HG03558 (cell line): Measurements from ENCODE around the gene DCAF8L2.
"Not testable (repeated sequence)": the region's sequence is repeated elsewhere in the genome, so short reads cannot be mapped to it uniquely, and the experiment has no call there.

Experiments
- ATAC-seq: cut with Tn5 transposase; IDR thresholded peaks from one replicate; pipeline ENCODE4 v1.9.1; 2021; ENCODE audit warnings: moderate number of reproducible peaks; ENCODE audit not compliant: unreplicated experiment; ENCODE audit errors: extremely low read depth

The DCAF8L2 gene

DNA sequence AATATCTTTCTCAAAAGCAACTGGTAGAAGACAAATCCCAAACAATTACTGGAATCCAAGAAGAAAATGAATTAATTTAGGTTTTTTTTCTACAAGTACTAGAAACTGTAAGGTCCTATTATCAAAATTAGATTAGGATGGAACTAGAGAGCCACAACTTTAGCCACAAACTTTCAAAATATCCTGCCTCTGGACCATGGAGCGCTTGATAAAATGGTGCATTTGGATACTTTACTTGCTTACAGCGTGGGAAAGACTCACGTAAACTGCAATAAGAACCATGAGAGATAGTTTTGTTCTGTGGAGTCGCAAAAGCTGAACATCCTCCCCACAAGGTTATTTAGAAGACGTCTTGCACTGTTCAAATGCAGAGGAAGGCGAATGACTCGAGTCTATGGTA, at the start of gene DCAF8L2:
DCAF8L2 (plus strand) TSS at position 301 of the 400 bp plus-strand sequence. CDS start 156,552 bp downstream, outside the sequence.
- ATAC-seq = no peak

DNA sequence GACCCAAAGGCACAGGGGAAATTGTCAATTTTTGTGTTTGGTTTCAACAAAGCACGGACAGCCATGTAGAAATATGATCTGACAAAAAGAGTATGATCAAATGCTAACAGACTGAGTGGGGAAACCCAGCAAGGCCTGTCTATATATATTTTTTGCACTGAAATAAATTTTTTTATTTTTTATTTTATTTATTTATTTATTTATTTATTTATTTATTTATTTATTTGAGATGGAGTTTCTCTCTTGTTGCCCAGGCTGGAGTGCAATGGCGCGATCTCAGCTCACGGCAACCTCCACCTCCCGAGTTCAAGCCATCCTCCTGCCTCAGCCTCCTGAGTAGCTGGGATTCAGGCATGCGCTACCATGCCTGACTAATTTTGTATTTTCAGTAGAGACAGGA, 49.0 kb upstream of the DCAF8L2 start:
- not testable (repeated sequence) for ATAC-seq

DNA sequence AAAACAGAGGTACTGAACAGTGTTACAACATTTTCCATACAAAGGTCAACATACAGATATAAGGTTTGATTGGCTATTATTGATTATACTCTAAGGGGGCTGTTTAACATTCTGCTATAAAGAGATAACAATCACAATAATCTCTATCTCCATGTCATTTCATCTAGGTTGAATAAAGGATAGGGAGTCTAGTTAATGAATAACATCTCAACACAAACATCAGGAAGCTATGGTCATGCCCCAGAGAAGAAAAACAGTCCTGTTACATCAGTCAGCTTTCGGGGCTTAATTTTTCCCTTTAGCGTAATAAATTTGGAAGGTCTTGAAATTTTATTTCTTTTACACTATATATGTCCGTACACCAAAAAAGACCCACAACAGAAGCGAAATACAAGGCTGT, 41.5 kb upstream of the DCAF8L2 start:
- no peak for ATAC-seq

DNA sequence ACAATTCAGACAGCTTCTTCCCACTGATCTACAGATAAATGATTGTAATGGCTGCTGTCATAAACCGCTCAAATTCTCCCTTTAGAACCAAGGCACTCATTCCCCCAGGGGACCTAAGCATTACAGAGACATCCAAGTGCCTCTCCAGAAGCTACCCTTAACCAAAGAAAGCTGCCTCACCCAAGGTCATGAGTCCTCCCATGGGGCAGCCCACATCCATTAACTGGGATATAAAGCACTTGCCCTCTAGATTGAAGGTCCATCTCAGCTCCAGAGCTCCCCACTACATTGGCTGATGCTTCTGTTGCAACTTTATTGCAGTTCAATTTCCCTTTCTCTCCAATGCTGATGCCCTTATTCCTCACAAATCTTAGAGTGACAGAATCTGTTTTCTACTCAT, 40.5 kb upstream of the DCAF8L2 start:
- ATAC-seq = no peak

DNA sequence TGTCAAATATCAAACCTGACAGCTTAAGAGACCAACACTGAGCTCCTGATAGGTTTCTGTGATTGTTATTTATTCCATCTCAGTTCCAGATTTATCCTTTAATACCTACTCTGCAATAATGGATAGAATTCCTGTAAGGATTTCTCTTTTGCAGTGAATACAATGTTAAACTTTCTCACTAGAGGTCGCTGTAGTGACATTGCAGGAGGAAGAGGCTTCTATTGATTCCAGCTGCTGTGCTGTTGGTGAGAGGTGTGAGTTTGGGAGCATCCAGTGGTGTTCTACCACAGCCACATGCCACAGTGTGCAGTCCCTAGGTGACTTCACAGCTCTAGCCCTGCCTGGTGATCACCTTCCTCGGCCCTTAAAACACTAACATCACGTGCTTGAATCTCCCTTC, 34.6 kb upstream of the DCAF8L2 start:
- ATAC-seq = no peak

DNA sequence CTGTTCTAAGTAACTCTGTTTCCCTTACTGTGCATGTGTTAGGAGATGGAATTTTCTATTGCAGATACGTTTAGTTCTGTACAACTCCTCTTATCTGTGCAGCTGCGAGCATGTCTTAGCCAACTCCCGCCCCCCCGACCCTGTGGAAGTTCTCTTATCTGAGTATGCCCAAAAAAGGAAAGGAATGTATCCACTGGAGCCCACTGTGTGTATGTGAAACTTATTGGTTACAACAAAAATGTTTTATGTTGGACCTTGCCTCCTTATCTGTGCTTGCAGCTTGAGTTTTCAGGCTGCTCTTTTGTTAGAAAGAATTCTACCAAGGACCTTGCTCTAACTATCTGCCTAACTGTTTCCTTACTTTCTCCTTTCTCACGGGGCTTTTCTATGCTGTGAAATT, 24.2 kb upstream of the DCAF8L2 start:
- no peak for ATAC-seq

DNA sequence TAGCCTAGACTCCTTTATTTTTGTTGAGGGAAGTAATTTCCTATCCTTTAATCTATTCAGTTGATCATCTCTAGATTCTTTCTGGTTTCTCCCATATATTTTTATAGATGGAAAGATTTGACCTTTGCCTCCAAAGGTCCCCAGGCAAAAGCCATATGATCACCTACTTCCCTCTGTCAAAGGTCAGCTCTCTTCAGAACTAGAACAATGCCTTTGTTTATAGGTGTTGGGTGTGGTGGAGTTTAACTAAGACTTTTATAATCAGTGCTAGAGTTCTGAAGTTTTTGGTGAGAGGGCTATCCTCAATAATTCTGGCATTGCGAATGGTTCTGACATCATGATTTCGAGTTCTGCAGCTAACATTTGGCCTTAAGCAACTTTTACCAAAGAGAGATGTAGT, 19.0 kb upstream of the DCAF8L2 start:
- ATAC-seq = no peak

DNA sequence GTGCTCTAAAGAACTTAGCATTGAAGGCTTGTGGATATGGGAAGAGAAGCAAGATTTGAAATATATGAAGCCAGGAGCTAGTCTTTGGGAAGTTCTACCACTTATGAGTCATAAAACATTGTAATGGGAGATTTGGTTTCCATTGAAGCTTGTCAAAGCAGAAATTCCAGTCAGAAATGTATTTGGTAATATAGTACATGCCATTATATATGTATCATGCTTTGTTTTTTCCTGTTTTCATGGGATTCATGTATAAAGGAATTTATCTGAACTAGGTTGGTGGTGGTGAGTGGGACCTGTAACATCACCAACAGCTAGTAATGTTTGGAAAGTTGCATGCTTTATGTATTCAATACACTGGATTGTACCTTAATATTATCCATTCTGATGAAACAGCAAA, 14.6 kb upstream of the DCAF8L2 start:
- no peak for ATAC-seq

DNA sequence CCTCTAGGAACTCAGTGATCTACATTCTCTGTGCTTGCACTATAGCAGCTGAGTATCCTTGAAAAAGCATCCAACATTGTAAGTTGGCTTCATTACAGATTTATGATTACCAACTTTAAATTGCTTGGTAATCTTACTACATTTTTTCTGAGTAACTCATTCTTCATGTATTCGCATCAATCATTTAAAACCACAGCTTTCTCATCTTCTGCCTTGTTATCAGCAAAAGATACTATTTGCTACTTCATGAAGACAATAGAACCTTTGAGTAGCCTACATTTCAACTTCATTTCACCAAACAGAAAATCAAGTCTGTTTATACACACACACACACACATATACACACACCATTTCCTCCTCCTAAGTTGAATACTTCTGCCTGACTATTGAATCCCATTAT, 6.2 kb upstream of the DCAF8L2 start:
- no peak for ATAC-seq

DNA sequence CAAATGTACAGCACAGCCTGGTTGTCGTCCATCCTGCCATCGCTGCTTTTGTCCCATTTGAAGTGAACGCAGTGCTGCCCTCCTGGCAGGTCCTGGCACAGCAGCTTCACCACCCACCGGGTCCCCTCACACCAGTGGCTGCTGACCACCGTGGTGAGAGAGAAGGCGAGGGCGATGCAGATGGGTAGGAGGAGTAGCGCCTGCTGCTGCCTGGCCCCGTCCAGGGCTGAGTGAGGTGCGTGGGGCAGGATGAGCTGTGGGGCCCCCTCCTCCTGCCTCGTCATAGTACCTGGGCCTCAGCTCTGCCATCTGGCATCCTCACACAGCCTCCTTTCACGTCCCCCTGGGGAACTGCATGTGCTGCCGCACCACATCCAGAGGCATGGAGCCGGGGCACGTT, 1.8 kb downstream of the DCAF8L2 start:
- no peak for ATAC-seq

DNA sequence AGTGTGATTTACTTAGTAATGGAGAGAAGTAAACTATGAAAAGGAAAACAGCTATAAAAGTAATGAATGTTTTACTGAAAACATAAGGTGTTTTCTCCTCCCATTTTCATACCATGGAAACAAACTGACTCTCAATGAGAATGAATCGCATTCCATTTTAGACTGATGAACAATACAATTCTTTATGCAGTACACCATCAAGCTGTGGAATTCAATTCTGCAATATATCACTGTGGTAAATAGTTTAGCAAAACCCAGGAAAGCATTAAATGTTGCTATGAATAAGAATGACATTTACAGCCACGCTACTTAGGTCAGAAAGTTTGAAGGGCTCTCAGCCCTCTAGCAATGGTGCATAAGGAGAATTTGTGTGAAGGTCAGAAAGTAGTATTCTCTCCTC, 7.4 kb downstream of the DCAF8L2 start:
- no peak for ATAC-seq

DNA sequence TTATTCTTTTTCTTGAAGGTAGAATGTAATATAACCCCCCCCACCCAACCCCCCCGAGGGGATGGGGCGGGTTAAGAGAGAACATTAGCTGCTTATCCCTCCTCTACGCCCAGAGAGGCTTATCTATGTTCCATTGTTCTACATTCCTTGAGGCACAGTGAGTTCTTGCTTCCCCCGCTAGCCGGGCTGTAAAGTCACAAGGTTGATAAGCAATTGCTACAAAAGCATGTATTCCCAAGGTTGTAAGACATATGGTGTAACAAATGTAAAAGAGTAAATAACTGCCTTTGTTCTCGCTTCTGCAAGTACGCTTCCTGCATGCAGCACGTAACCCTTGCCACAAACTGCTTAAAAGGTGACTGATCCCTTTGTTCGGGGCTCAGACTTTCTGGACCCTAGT, 8.2 kb downstream of the DCAF8L2 start:
- no peak for ATAC-seq

DNA sequence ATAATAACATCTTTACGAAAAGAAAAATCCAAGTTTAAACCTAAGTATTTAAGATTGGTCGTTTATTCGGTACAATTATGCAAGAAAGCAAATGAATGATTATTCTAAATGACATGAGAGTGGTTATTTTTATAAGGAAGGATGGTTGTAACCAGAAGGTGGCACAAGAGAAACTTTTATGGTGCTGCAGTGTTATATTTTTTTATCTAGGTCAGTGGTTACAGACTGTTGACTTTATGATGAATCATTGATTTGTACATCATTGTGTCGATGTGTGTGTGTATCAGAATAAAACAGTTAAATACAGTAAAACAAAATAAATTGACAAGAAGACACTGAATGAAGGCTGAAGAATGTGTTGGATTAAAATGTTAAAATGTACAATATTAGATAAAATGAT, 9.8 kb downstream of the DCAF8L2 start:
- ATAC-seq = no peak

DNA sequence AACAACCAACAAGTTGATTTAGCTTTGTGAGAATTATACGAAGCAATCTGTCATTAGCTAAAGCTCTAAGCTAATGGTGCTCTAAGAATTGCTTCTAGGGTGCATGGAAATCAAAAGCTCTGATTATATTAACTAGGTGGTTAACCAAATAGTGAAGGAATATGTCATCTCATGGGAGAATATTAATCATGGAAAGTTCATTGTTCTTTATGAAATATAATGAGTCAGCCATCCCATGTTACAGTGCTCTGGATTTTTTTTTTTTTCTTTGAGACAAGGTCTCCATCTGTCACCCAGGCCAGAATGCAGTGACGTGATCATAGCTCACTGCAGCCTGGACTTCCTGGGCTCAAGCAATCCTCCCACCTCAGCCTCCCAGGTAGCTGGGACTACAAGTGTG, 10.5 kb downstream of the DCAF8L2 start:
- no peak for ATAC-seq

DNA sequence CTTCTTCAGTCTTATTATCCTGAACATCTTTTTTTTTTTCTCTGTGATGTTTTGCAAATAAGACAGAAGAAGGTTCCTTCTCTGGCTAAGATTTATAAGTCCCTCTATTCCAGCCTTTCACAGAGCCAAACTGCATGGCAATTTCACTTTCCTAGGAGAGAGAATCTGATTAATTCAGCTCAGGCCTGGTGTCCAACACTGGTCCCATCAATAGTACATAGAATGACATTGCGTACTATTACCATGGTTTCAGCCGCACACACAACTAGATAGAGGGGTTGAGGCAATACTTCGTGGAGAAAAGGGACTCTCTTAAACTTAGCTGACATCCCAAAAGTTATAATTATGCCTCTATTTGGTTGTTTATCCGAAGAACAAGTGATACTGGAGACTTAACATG, 18.5 kb downstream of the DCAF8L2 start:
- ATAC-seq = no peak

DNA sequence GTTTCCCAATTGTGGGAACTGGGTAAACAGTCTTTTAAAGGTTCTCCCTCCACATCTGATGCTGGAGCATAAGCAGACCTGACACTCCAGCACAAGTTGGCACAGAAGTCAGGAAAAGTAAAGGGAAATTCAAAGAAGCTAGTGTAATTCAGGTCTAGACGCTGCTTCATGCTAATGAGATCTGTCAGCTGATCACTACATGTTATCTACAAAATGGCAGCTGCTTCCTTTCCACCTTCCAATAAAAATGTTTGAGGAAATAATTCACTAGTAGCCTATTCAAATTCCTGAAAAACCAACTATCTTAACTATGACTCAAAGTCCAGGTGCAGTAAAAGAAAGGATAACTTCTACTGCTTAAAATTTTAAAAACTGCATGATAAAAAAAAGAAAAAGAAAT, 29.3 kb downstream of the DCAF8L2 start:
- ATAC-seq = no peak

DNA sequence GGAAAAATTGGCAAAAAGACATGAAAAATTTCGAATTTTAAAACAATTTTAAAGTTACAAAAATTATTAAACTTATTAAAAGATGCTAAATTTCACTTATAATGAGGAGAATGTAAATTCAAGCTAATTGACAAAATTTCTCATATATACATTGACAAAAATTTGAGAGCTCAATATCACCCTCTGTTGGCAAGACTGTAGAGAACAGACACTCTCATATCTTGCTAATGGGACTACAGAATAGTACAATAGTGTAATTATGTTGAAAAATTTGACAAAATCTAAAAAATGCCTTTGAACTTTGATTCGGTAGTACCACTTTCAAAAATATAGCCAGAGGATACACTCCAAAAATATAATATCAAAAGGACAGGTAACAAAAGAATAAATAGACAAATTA, 29.8 kb downstream of the DCAF8L2 start:
- no peak for ATAC-seq

DNA sequence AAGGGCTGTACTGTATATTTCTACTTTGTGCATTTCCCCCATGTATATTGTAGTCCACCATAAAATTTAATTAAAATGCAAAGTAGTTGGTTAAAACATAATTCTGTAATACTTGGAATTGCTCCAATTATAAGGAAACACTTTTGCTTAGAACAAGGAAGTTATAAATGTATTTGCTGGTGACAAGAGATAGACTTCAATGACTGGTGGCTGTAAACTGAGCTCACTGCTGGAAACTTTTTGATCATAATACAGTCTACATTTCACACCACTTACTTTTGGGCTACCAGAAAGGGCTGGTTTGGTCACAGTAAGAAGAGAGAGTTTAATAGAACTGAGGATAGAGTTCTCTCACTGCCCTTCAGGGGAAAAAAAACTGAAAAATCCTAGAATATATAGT, 32.7 kb downstream of the DCAF8L2 start:
- no peak for ATAC-seq

DNA sequence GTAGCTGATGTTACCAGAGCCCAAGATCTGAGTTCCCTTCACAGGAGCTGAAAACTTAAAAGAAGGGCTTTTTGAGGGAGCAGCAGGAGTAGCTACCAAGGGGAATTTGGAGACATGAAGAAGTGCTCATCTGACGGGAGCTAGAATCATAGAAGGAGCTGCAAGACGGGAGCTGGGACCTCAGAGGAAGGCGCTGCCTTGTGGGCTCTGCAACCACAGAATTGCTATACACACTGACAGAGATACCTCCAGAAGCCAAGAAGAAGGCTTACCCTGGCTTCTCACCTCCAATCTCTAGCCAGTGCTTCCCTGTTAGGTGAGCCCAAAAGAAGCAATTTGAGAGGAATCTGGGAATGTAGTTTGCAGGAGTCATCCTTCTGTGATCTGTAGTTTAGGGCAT, 35.9 kb downstream of the DCAF8L2 start:
- no peak for ATAC-seq

DNA sequence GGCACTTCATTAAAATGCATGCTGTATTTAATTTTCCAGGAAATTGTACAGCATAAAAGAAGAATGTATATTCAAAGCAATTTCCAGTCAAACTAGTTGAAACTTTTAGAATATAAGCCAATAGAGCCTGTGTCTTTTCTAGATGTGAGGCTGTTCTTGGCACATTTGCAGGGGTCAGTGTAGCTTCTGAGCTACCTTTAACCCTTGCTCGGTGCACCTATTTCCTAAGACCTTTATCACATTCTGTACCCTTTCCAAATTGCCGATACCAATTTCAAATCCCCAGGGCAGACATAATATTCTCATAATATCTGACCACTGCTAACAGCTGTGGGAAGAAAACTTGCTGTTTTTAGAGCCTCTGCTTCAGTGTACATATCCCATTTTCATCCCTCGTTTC, 43.2 kb downstream of the DCAF8L2 start:
- no peak for ATAC-seq

DNA sequence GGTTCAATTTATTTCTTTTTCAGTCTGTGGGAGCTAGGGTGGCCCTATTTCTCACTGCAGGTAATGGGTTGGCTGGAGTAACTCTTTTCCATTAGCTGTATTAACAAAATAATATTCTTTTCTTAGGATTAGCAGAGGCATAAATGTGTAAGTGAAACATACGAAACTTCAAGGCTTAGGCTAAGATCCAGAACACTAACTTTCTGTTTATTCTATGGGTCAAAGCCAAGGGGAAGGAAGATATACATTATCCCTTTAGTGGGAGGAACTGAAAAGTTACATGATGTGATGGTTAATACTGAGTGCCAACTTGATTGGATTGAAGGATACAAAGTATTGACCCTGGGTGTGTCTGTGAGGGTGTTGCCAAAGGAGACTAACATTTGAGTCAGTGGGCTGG, 66.4 kb downstream of the DCAF8L2 start:
- no peak for ATAC-seq

DNA sequence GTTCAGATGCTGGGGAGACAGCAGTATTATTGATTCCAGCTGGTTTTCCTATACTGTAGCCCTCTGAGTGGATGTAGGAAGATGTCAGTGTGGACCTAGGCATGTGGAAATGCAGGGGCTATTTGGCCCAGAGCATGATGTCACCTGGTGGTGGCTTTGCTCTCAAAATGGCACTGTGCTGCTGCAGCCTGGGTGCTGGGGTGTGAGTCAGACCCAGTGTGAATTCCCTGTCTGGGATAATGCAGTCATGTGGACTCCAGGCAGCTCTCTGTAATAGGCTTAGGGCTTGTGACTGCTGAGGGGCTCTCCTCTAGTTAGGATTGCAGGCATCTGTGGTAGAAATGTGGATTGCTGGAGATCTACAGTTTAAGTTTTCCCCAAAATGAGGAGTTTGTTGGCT, 70.7 kb downstream of the DCAF8L2 start:
- no peak for ATAC-seq

DNA sequence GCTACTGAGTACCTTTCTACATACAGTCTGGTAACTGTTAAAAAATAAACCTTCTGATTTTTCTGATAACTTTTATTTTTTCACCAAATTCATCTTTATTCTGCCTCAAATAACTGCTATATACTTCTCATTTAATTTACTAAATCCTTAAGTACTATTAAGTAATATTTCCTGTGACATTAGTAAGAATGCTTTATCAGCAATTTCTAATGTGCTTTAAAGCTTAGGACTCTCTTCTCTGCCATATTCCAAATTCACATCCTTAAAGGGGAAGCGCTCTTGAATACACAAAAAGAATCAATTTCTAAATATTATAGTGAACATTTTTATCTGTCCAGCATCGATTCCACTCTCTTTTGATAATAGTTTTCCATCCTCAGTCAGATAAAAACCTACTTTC, 81.1 kb downstream of the DCAF8L2 start:
- ATAC-seq = no peak
